HepG2 (cell line): Measurements from ENCODE around the gene PLEKHG4. TPM values are rescaled to one million over a fixed set of nuclear protein-coding genes. Genes with fewer than 3 reads are reported as not detected.

Experiments used
- AGO1 ChIP-seq: fragments of 200-400 bp; formaldehyde crosslinking; IDR thresholded peaks from 2 replicates; pipeline ENCODE4 v1.6.1; 2017; ENCODE audit warnings: mild to moderate bottlenecking, low read depth, low read length, moderate library complexity; ENCODE audit not compliant: poor library complexity, severe bottlenecking
- AHR ChIP-seq: IDR thresholded peaks from 2 replicates; pipeline ENCODE4 v1.6.1; 2018; ENCODE audit warnings: missing genetic modification reagents, missing compliant biosample characterization
- ASH2L ChIP-seq: fragments of 300-600, 200-600 bp; sonication (generic); IDR thresholded peaks from 2 replicates; pipeline ENCODE4 v1.7.0; 2017; ENCODE audit warnings: low read depth, mild to moderate bottlenecking, moderate library complexity, mixed read lengths, low read length; ENCODE audit not compliant: insufficient read length
- DMAP1 ChIP-seq: IDR thresholded peaks from 2 replicates; pipeline ENCODE4 v1.6.1; 2016
- ELF4 ChIP-seq: sonication (generic); formaldehyde crosslinking; IDR thresholded peaks from 2 replicates; pipeline ENCODE4 v1.5.0; 2020; ENCODE audit warnings: missing genetic modification reagents, mild to moderate bottlenecking, moderate library complexity, borderline replicate concordance
- GTF3A ChIP-seq: sonication (generic); formaldehyde crosslinking; conservative IDR thresholded peaks from 2 replicates; pipeline ENCODE4 v1.4.0; 2020; ENCODE audit warnings: mild to moderate bottlenecking, missing genetic modification reagents
- HNRNPUL1 ChIP-seq: fragments of 200-400 bp; formaldehyde crosslinking; IDR thresholded peaks from 2 replicates; pipeline ENCODE4 v1.6.1; 2017; ENCODE audit warnings: low read depth, mild to moderate bottlenecking, low read length, moderate library complexity
- HOXA3 ChIP-seq: sonication (generic); formaldehyde crosslinking; IDR thresholded peaks from 2 replicates; pipeline ENCODE4 v1.5.0; 2020; ENCODE audit warnings: missing genetic modification reagents
- HOXA7 ChIP-seq: sonication (generic); formaldehyde crosslinking; IDR thresholded peaks from 2 replicates; pipeline ENCODE4 v1.8.1; 2022; ENCODE audit warnings: mild to moderate bottlenecking, missing genetic modification reagents, moderate library complexity
- ISL2 ChIP-seq: sonication (generic); formaldehyde crosslinking; IDR thresholded peaks from 2 replicates; pipeline ENCODE4 v1.5.0; 2020; ENCODE audit warnings: missing genetic modification reagents
- MED13 ChIP-seq: sonication (generic); formaldehyde crosslinking; IDR thresholded peaks from 2 replicates; pipeline ENCODE4 v1.5.0; 2020; ENCODE audit warnings: missing genetic modification reagents
- MYNN ChIP-seq: sonication (generic); formaldehyde crosslinking; IDR thresholded peaks from 2 replicates; pipeline ENCODE4 v1.4.0; 2020; ENCODE audit warnings: mild to moderate bottlenecking, low read depth, missing genetic modification reagents
- NR3C1 ChIP-seq: sonication (generic); formaldehyde crosslinking; IDR thresholded peaks from 2 replicates; pipeline ENCODE4 v1.4.0; 2020; ENCODE audit warnings: missing genetic modification reagents
- PLRG1 ChIP-seq: fragments of 450-650 bp; conservative IDR thresholded peaks from 2 replicates; pipeline ENCODE4 v1.6.1; 2016
- PPARG ChIP-seq: conservative IDR thresholded peaks from 2 replicates; pipeline ENCODE4 v1.6.1; 2016; ENCODE audit warnings: missing biosample characterization, missing genetic modification reagents
- RORA ChIP-seq: sonication (generic); formaldehyde crosslinking; IDR thresholded peaks from 2 replicates; pipeline ENCODE4 v1.5.0; 2020; ENCODE audit warnings: mild to moderate bottlenecking, missing genetic modification reagents, moderate library complexity
- SIX1 ChIP-seq: sonication (generic); formaldehyde crosslinking; IDR thresholded peaks from 2 replicates; pipeline ENCODE4 v1.4.0; 2020; ENCODE audit warnings: missing genetic modification reagents, borderline replicate concordance
- SMAD1 ChIP-seq: sonication (generic); formaldehyde crosslinking; IDR thresholded peaks from 2 replicates; pipeline ENCODE4 v1.4.0; 2020; ENCODE audit warnings: missing genetic modification reagents, low read depth, mild to moderate bottlenecking, borderline replicate concordance
- SMAD3 ChIP-seq: sonication (generic); formaldehyde crosslinking; IDR thresholded peaks from 2 replicates; pipeline ENCODE4 v1.4.0; 2020; ENCODE audit warnings: missing genetic modification reagents
- XRCC5 ChIP-seq: fragments of 200-400 bp; formaldehyde crosslinking; optimal IDR thresholded peaks from 2 replicates; pipeline ENCODE3; 2017; ENCODE audit warnings: mild to moderate bottlenecking, low read length
- ZNF234 ChIP-seq: sonication (generic); formaldehyde crosslinking; conservative IDR thresholded peaks from 2 replicates; pipeline ENCODE4 v1.5.1; 2020; ENCODE audit warnings: mild to moderate bottlenecking, missing genetic modification reagents
- ZNF251 ChIP-seq: sonication (generic); formaldehyde crosslinking; IDR thresholded peaks from 2 replicates; pipeline ENCODE4 v1.9.0; 2021; ENCODE audit warnings: mild to moderate bottlenecking, missing genetic modification reagents
- ZNF260 ChIP-seq: sonication (generic); formaldehyde crosslinking; IDR thresholded peaks from 2 replicates; pipeline ENCODE4 v1.4.0; 2020; ENCODE audit warnings: missing genetic modification reagents, low read depth, mild to moderate bottlenecking, borderline replicate concordance
- ZNF3 ChIP-seq: IDR thresholded peaks from 2 replicates; pipeline ENCODE4 v1.7.0; 2017; ENCODE audit warnings: inconsistent platforms
- ZNF772 ChIP-seq: sonication (generic); formaldehyde crosslinking; IDR thresholded peaks from 2 replicates; pipeline ENCODE4 v1.5.0; 2020; ENCODE audit warnings: mild to moderate bottlenecking, missing genetic modification reagents
- ZSCAN22 ChIP-seq: sonication (generic); formaldehyde crosslinking; IDR thresholded peaks from 2 replicates; pipeline ENCODE4 v1.4.0; 2020; ENCODE audit warnings: mild to moderate bottlenecking, missing genetic modification reagents
- polyA plus RNA-seq, 8 experiments: library from polyadenylated mRNA; depleted of rRNA in 3 of 8; stranded (reverse) in 7 of 8; unstranded in 1 of 8; fragments of >200 nt; fragmentation: Illumina TruSeq in 4 of 8; extraction: Trizol in 4 of 8; gene quantifications; 2 replicates each; pipeline versions ENCODE4 v1.2.1 to v1.2.3, GENCODE V29; 2011 to 2016; ENCODE audit warnings: low read depth in 4 of 8, missing spikeins in 1 of 8, mixed read lengths in 1 of 8; ENCODE audit not compliant: insufficient read depth in 1 of 8
- total RNA-seq, 5 experiments: library from RNA; depleted of rRNA; stranded (reverse); fragments of >200 nt; fragmentation: Illumina TruSeq; extraction: Trizol; gene quantifications; 2 replicates each; pipeline ENCODE4 v1.2.3, GENCODE V29; 2016; ENCODE audit warnings: low read depth in 1 of 5
- TF ChIP-seq, protein P1 (sequence below): sonication (generic); formaldehyde crosslinking; IDR thresholded peaks from 2 replicates; pipeline ENCODE4 v1.5.0; 2020; ENCODE audit warnings: mild to moderate bottlenecking, missing genetic modification reagents, borderline replicate concordance
- TF ChIP-seq, protein P2 (sequence below): sonication (generic); formaldehyde crosslinking; IDR thresholded peaks from 2 replicates; pipeline ENCODE4 v1.8.1; 2023; ENCODE audit warnings: mild to moderate bottlenecking, moderate library complexity, missing genetic modification reagents
- TF ChIP-seq, protein P3 (sequence below): IDR thresholded peaks from 2 replicates; pipeline ENCODE4 v1.6.1; 2016; ENCODE audit warnings: low read depth, control low read depth

PLEKHG4 gene
- total and polyA plus RNA-seq, 2 of the 13 experiments (the other 11 are each of a cell fraction or from before 2014, with no cell fraction given): 7.1 to 13.6 TPM

DNA sequence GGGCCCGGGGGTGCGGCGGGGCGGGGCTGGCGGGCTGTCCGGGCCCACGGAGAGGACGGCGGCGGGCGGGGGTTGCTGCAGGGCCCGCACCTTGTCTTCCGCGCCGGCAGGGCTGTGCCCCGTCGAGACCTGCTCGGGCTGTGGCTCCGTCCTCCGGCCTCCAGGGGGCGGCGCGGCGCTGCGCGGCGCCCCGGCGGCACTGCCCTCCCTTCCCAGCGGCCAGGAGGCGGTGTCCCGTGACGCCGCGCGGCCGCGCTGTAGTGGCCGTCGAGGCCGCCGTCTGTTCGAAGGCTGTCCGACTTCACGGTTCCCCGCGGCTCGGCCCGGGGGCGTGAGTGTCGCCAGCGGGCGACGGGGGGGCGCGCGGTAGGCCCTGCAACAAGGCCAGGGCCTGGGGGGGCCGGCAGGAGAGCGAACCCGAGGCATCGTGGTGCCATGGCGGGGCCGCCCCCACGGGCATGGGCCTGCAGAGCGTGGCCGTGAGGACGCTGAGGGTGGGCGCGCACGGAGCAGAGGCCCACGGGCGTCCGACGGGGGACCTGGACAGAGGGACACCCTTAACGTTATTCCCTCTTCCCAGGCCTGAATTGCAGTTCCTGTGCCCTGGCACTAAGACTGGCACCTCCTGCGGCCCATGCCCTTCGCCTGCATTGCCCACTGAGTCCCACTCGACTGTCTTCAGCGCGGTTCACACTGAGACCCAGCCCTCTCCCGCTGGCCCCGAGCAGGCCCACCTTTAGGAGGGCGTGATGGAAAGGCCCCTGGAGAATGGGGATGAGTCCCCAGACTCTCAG is at the start of gene PLEKHG4 (continued):
- TF ChIP-seq HOXA3 (CRISPR knock-in tag): peak; percentile 87; the same call in 1 of the 2 replicates
- no peak for TF ChIP-seq RORA
- no peak for TF ChIP-seq SMAD3 (CRISPR knock-in tag)
- peak; percentile 33 for TF ChIP-seq AGO1
- TF ChIP-seq ZNF260 (CRISPR knock-in tag): no peak
- no peak for TF ChIP-seq HOXA7 (CRISPR knock-in tag)
- TF ChIP-seq SIX1 (CRISPR knock-in tag): no peak
- TF ChIP-seq, protein P1, sequence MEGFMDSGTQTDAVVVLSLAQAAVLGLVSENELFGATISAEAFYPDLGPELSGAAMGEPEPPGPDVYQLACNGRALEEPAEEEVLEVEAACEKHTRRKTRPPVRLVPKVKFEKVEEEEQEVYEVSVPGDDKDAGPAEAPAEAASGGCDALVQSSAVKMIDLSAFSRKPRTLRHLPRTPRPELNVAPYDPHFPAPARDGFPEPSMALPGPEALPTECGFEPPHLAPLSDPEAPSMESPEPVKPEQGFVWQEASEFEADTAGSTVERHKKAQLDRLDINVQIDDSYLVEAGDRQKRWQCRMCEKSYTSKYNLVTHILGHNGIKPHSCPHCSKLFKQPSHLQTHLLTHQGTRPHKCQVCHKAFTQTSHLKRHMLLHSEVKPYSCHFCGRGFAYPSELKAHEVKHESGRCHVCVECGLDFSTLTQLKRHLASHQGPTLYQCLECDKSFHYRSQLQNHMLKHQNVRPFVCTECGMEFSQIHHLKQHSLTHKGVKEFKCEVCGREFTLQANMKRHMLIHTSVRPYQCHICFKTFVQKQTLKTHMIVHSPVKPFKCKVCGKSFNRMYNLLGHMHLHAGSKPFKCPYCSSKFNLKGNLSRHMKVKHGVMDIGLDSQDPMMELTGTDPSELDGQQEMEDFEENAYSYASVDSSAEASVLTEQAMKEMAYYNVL (CRISPR knock-in tag): no peak
- TF ChIP-seq SMAD1 (CRISPR knock-in tag): no peak
- peak; percentile 43; the same call in 1 of the 2 replicates for TF ChIP-seq MED13
- no peak for TF ChIP-seq PPARG (CRISPR knock-in tag)
- TF ChIP-seq ZNF251 (CRISPR knock-in tag): 0 out of 2 replicates have a peak, but pooled peaks have one; percentile 23
- TF ChIP-seq NR3C1 (CRISPR knock-in tag): no peak
- TF ChIP-seq MYNN: no peak
- no peak for TF ChIP-seq ELF4 (CRISPR knock-in tag)
- TF ChIP-seq GTF3A: no peak
- peak; percentile 66; the same call in 1 of the 2 replicates for TF ChIP-seq ZNF772 (CRISPR knock-in tag)
- no peak for TF ChIP-seq ZNF3 (CRISPR knock-in tag)
- TF ChIP-seq ASH2L: no peak
- no peak for TF ChIP-seq HNRNPUL1
- TF ChIP-seq ISL2 (CRISPR knock-in tag): no peak
- TF ChIP-seq PLRG1: no peak
- TF ChIP-seq XRCC5: peak; percentile 96
- TF ChIP-seq AHR (CRISPR knock-in tag): no peak
- TF ChIP-seq DMAP1 (CRISPR knock-in tag): no peak
- TF ChIP-seq, protein P2, sequence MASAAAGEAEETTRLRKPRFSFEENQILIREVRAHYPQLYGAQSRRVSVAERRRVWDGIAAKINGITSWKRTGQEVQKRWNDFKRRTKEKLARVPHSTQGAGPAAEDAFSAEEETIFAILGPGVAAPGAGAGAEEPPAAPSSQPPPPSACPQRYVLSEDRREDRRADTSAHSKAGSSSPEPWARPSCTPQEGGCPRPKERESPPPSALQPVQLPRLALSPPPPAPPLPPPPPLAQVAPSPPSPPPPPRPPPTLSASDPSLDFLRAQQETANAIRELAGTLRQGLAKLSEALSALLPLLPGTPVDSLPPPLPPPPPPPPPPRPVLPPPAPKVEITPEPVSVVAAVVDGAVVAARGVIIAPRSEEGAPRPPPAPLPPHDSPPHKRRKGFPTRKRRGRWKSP: no peak
- TF ChIP-seq ZNF234 (CRISPR knock-in tag): no peak
- no peak; the same call in 1 of the 2 replicates for TF ChIP-seq ZSCAN22 (CRISPR knock-in tag)
- TF ChIP-seq, protein P3, sequence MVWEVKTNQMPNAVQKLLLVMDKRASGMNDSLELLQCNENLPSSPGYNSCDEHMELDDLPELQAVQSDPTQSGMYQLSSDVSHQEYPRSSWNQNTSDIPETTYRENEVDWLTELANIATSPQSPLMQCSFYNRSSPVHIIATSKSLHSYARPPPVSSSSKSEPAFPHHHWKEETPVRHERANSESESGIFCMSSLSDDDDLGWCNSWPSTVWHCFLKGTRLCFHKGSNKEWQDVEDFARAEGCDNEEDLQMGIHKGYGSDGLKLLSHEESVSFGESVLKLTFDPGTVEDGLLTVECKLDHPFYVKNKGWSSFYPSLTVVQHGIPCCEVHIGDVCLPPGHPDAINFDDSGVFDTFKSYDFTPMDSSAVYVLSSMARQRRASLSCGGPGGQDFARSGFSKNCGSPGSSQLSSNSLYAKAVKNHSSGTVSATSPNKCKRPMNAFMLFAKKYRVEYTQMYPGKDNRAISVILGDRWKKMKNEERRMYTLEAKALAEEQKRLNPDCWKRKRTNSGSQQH (CRISPR knock-in tag): peak; percentile 74; the same call in 1 of the 2 replicates
